NCI-H2107 treated with DMSO at 0.1 percent for 48 hours (cell line): ENCODE measurements around the gene ATRAID.
"Not testable (repeated sequence)": the region's sequence is repeated elsewhere in the genome, so short reads cannot be mapped to it uniquely, and the experiment has no call there.

Experiments
- DNase-seq: peaks from one replicate; lab custom pipeline; 2025; ENCODE audit not compliant: unreplicated experiment; lab: John Stamatoyannopoulos, UW

Gene ATRAID

GRCh38 chr2:27194538-27195354 lies 17.1 kb upstream of the ATRAID start:
- peak; percentile 55 for DNase-seq

GRCh38 chr2:27195799-27196198 lies 16.0 kb upstream of the ATRAID start:
- not testable (repeated sequence) for DNase-seq

- not testable (repeated sequence) for DNase-seq
These were observed 13.8 kb upstream of the ATRAID start for GRCh38 chr2:27198068-27198467.

- no peak for DNase-seq
These were observed 13.2 kb upstream of the ATRAID start for GRCh38 chr2:27198627-27199026.

GRCh38 chr2:27199241-27199640 lies 12.6 kb upstream of the ATRAID start:
- DNase-seq = no peak

DNA sequence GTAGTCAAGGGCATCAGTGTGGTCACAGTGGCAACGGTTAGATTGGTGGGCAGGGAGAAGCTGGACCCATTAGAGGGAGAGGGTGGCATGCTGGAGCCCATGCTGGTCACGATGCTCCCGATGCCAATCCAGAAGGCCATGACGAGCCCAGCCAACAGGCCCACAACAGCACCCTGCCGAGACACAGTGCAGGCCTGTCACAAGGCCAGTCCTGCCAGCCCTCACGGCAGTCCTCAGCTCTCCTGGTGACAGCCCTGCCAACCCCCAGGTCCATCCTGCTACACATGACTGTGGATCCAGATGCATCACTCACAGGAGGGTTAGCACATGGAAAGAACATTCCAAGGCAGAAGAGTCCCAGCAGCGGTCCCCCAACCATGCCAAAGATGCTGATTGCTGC lies 10.2 kb upstream of the ATRAID start:
- DNase-seq = no peak

DNA sequence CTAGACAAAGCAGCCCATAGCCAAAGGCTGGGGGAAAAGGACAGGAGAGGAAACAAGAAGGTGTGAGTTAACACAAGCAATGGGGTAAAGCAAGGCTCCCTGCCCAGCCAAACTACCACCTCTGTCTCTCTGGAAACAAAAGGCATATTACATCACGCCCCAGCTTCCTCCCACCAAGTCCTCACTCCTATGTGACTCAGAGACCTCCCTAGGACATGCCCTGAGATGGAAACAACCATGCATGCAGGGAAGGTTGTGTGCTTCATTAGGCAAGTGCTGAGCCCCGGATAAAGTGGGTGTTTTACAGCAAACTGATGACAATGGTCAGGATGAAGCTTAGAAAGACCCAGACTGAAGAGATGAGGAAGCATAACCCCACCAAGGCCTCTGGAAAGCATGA lies 9.0 kb upstream of the ATRAID start:
- no peak for DNase-seq

DNA sequence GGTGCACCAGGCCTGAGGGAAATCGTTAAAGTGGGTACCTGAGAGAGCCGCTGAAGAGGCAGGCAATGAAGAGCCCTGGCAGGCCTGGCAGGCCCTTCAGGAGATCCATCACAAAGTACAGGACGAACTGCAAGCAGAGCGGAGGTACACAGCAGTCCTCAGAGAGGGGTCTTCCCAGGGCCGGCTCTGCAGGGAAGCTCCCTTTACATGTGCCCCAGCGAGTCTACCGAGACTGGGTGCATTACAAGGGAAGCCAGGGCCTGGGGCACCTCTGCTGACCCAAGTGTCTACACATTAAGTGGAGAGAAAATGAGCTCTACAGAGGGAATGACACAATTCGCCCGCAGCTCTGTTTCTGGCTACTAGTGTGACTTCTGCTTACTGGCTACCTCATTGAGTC lies 8.1 kb upstream of the ATRAID start:
- DNase-seq = no peak

- DNase-seq = no peak
These were observed 7.3 kb upstream of the ATRAID start for GRCh38 chr2:27204566-27204965.

DNA sequence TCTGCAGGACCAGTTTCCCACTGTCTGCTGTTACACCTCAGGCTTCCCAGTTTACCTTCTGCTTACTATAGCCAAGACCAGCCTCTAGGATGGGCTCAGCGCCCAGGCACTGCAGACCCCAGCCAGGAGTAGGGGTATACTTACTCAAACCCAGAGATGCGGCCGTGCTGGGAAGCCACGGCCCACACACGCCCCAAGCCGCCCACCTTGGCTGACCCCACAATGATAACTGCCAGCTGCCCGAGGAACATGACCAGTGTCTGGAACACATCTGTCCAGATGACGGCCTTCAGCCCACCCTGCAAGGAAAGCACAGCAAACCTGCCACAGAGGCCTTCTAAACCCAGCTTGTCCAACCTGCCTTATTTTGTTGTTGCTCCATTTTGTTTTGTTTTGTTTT lies 6.6 kb upstream of the ATRAID start:
- no peak for DNase-seq

DNA sequence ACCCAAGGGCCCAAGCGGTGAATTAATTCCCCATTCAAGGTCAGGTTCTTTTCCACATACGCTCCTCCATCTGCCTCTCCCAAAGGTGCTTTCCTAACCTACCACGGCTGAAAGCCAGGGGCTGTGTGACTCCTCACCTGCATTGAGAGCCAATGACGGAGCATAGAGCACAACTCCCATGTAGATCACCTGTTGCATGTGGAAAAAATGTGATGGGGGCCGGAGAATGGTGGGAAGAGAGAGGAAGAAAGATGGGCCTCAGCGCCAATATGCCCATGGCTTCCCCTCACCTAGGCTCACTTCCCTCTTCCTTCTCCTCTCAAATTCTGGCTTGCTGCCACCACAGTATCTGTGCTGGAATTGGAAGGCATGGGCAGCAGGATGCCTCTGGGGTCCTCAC lies 5.5 kb upstream of the ATRAID start:
- DNase-seq = no peak

GRCh38 chr2:27208486-27209050 lies 3.3 kb upstream of the ATRAID start:
- no peak for DNase-seq

DNA sequence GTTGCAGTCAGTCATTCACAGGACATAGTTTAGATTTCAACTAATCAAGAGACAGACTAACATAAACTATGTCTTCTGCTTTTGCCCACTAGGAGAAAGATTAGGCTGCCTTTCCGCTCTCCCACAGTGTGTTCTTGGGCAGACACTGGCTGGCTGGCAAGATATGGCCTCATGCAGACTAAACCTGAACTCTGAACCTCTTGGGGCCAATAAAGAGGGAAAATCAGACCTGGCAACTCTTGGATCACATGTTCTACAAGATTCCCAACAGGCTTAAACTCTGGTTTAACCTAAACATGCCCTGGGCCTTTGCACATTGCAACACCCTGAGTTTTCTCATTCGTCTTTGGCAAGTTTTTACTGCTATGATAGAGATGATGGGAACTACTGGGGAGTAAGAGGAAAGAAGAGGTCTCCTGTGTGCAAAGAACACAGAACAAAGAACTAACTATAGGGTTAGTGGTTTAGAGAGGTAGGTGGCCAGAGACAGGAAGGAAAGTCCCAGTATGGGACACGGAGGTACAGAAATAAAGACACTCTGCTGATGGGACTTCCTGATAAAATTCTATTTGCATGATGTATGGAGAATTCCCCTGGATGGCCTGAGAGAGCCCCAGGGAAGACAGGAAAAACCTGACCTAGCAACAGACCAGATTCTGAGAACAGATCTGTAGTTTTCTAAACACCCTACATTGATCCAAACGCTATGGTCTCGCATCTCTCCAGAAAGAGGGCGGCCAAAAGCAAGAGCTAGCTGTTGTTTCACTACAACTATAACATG lies 2.0 kb upstream of the ATRAID start:
- no peak for DNase-seq

GRCh38 chr2:27211241-27211942 lies 449 bp upstream of the ATRAID start:
- DNase-seq = no peak

DNA sequence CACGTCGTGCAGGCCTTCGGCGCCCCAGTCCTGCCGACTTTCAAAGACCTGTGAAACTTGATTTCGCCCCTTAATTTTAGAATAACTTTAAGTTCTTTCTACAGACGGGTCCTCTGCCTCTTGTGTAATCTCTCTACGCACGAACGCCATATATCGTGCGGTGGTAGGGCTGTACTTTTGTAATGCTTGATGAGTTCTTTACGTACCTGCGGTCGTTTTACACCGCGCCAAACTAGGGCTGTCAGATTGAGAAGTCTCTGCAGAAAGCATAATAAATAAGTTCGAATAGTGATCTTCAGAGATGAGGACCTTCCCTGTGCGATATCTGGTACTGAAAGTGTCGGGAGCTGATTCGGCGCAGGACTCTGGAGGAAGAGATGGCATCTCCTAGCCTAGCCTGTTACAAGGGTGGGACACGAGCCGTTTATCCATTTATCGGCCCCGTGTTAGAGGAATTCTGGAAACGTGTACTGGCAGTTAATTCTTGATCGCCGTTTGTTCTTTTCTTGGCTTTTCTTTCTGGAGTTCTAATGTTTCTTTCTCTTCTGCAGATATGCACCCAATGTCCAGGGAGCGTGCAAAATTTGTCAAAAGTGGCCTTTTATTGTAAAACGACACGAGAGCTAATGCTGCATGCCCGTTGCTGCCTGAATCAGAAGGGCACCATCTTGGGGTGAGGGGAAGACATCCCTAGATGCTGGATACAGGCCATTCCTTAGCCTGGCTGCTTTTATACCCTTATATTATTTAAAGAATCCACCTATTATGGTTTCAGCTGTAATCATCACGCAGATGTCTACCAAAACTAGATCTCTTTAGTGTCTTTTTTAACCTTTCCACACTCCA lies 1.0 kb downstream of the ATRAID start:
- no peak for DNase-seq

DNA sequence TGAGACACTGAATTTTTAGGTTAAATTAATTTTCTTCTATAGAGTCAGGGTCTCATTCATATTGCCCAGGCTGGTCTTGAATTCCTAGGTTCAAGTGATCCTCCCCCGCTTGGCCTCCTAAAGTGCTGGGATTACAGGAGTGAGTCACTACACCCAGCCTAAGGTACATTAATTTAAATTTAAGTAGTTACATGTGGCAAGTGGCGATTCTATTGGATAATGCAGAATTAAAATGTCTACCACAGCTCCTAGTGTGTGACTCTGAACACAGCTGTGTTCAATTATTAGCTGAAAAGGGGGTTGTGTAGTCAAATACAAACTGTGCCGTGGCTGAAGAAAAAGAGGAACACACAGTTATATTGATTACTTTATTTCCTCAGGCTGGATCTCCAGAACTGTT lies 3.1 kb downstream of the ATRAID start:
- no peak for DNase-seq

- no peak for DNase-seq
These were observed 4.7 kb downstream of the ATRAID start for GRCh38 chr2:27216416-27217137.

- peak; percentile 54 for DNase-seq
These were observed 5.6 kb downstream of the ATRAID start, which contains the start of gene CAD for GRCh38 chr2:27217173-27218121. Gene CAD, plus strand, starts transcription at chr2:27217369. Its CDS starts 183 bp downstream, at chr2:27217552.

DNA sequence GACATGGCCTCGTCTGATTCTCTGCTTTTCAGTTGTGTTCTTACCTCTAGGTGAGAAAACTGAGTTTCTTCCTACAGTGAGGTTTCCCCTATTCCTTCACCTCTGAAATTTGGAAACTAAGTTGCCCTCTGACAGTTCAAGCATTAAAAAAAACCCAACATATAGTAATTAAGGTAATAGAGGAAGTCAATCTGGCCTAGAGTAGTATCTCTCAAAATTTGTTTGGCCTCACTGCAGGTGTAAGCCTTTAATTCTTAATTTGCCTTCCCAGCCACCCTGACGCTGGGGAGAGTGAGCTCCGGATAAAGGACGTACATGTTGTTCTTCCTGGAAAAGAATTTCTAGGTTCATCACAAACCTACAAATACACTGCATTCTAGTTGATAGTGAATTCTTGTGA lies 6.8 kb downstream of the ATRAID start:
- no peak for DNase-seq
